ENCODE measurements around the gene LTBP3. TPM values are rescaled to one million over a fixed set of nuclear protein-coding genes. Genes with fewer than 3 reads are reported as not detected.

The LTBP3 gene
- total and polyA plus RNA-seq, 9 of the 15 experiments (the other 6 are each of a cell fraction or from before 2014, with no cell fraction given), result 0.06 to 20.5 (median 4.8) TPM

- TF ChIP-seq, protein P1, sequence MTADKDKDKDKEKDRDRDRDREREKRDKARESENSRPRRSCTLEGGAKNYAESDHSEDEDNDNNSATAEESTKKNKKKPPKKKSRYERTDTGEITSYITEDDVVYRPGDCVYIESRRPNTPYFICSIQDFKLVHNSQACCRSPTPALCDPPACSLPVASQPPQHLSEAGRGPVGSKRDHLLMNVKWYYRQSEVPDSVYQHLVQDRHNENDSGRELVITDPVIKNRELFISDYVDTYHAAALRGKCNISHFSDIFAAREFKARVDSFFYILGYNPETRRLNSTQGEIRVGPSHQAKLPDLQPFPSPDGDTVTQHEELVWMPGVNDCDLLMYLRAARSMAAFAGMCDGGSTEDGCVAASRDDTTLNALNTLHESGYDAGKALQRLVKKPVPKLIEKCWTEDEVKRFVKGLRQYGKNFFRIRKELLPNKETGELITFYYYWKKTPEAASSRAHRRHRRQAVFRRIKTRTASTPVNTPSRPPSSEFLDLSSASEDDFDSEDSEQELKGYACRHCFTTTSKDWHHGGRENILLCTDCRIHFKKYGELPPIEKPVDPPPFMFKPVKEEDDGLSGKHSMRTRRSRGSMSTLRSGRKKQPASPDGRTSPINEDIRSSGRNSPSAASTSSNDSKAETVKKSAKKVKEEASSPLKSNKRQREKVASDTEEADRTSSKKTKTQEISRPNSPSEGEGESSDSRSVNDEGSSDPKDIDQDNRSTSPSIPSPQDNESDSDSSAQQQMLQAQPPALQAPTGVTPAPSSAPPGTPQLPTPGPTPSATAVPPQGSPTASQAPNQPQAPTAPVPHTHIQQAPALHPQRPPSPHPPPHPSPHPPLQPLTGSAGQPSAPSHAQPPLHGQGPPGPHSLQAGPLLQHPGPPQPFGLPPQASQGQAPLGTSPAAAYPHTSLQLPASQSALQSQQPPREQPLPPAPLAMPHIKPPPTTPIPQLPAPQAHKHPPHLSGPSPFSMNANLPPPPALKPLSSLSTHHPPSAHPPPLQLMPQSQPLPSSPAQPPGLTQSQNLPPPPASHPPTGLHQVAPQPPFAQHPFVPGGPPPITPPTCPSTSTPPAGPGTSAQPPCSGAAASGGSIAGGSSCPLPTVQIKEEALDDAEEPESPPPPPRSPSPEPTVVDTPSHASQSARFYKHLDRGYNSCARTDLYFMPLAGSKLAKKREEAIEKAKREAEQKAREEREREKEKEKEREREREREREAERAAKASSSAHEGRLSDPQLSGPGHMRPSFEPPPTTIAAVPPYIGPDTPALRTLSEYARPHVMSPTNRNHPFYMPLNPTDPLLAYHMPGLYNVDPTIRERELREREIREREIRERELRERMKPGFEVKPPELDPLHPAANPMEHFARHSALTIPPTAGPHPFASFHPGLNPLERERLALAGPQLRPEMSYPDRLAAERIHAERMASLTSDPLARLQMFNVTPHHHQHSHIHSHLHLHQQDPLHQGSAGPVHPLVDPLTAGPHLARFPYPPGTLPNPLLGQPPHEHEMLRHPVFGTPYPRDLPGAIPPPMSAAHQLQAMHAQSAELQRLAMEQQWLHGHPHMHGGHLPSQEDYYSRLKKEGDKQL (CRISPR knock-in tag; IDR thresholded peaks at IDR 0.05; ENCODE audit: borderline replicate concordance), result peak; percentile 43; the same call in 1 of the 2 replicates
- TF ChIP-seq, protein P2, sequence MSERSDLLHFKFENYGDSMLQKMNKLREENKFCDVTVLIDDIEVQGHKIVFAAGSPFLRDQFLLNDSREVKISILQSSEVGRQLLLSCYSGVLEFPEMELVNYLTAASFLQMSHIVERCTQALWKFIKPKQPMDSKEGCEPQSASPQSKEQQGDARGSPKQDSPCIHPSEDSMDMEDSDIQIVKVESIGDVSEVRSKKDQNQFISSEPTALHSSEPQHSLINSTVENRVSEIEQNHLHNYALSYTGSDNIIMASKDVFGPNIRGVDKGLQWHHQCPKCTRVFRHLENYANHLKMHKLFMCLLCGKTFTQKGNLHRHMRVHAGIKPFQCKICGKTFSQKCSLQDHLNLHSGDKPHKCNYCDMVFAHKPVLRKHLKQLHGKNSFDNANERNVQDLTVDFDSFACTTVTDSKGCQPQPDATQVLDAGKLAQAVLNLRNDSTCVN (CRISPR knock-in tag; IDR thresholded peaks at IDR 0.05), result peak; percentile 40
- TF ChIP-seq, protein P3, sequence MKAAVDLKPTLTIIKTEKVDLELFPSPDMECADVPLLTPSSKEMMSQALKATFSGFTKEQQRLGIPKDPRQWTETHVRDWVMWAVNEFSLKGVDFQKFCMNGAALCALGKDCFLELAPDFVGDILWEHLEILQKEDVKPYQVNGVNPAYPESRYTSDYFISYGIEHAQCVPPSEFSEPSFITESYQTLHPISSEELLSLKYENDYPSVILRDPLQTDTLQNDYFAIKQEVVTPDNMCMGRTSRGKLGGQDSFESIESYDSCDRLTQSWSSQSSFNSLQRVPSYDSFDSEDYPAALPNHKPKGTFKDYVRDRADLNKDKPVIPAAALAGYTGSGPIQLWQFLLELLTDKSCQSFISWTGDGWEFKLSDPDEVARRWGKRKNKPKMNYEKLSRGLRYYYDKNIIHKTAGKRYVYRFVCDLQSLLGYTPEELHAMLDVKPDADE (conservative IDR thresholded peaks at IDR 0.05; ENCODE audit: control insufficient read depth, low read depth, low read length), result peak; percentile 65
- TF ChIP-seq ZSCAN29 (IDR thresholded peaks at IDR 0.05) (no peak), CHCHD3 (CRISPR knock-in tag; IDR thresholded peaks at IDR 0.05) (peak; percentile 98), U2AF2 (optimal IDR thresholded peaks at IDR 0.05; ENCODE audit: low read depth, low read length) (no peak), HMGN3 (IDR thresholded peaks at IDR 0.05; ENCODE audit: borderline replicate concordance, extremely low read depth, insufficient read length, low read depth, low read length) (peak; percentile 18), SMAD4 (CRISPR knock-in tag; conservative IDR thresholded peaks at IDR 0.05) (no peak), MTA1 (IDR thresholded peaks at IDR 0.05; ENCODE audit: borderline replicate concordance) (no peak)
- TF ChIP-seq, protein P4, sequence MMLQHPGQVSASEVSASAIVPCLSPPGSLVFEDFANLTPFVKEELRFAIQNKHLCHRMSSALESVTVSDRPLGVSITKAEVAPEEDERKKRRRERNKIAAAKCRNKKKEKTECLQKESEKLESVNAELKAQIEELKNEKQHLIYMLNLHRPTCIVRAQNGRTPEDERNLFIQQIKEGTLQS (IDR thresholded peaks at IDR 0.05), result no peak
- TF ChIP-seq, protein P4 (CRISPR knock-in tag; conservative IDR thresholded peaks at IDR 0.05), result 0 out of 2 replicates have a peak, but pooled peaks have one; percentile 14
- TF ChIP-seq, protein P5, sequence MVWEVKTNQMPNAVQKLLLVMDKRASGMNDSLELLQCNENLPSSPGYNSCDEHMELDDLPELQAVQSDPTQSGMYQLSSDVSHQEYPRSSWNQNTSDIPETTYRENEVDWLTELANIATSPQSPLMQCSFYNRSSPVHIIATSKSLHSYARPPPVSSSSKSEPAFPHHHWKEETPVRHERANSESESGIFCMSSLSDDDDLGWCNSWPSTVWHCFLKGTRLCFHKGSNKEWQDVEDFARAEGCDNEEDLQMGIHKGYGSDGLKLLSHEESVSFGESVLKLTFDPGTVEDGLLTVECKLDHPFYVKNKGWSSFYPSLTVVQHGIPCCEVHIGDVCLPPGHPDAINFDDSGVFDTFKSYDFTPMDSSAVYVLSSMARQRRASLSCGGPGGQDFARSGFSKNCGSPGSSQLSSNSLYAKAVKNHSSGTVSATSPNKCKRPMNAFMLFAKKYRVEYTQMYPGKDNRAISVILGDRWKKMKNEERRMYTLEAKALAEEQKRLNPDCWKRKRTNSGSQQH (CRISPR knock-in tag; IDR thresholded peaks at IDR 0.05), result peak; percentile 73
- TF ChIP-seq, protein P6, sequence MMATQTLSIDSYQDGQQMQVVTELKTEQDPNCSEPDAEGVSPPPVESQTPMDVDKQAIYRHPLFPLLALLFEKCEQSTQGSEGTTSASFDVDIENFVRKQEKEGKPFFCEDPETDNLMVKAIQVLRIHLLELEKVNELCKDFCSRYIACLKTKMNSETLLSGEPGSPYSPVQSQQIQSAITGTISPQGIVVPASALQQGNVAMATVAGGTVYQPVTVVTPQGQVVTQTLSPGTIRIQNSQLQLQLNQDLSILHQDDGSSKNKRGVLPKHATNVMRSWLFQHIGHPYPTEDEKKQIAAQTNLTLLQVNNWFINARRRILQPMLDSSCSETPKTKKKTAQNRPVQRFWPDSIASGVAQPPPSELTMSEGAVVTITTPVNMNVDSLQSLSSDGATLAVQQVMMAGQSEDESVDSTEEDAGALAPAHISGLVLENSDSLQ (IDR thresholded peaks at IDR 0.05), result no peak
Observed at GRCh38 chr11:65503949-65504673, 54.0 kb downstream of the LTBP3 start (continued).
